K562 (cell line): Measurements from ENCODE around the gene IPO11. TPM values are rescaled to one million over a fixed set of nuclear protein-coding genes. Genes with fewer than 3 reads are reported as not detected.

ENCODE experiments used
- ARID3A ChIP-seq: IDR thresholded peaks from 2 replicates; pipeline ENCODE4 v1.6.1; 2012; ENCODE audit warnings: low read depth, low read length, improper control_type of control experiment, borderline replicate concordance
- BDP1 ChIP-seq: IDR thresholded peaks from 3 replicates; pipeline ENCODE4 v1.6.1; 2011; ENCODE audit not compliant: insufficient read length, insufficient read depth
- CLOCK ChIP-seq: fragments of 250-450 bp; sonication (Bioruptor Pico); IDR thresholded peaks from 2 replicates; pipeline ENCODE4 v1.4.0; 2020; ENCODE audit warnings: mild to moderate bottlenecking, moderate library complexity, borderline replicate concordance
- EP400 ChIP-seq: fragments of 450-650 bp; IDR thresholded peaks from 2 replicates; pipeline ENCODE4 v1.6.1; 2017; ENCODE audit warnings: antibody characterized with exemption, mild to moderate bottlenecking, moderate library complexity
- ETS2 ChIP-seq: IDR thresholded peaks from 2 replicates; pipeline ENCODE4 v1.6.1; 2016; ENCODE audit warnings: borderline replicate concordance, missing genetic modification characterization, mild to moderate bottlenecking, moderate library complexity, missing compliant biosample characterization; ENCODE audit not compliant: poor library complexity, severe bottlenecking
- FOXP4 ChIP-seq: sonication (generic); formaldehyde crosslinking; IDR thresholded peaks from 2 replicates; pipeline ENCODE4 v1.8.0; 2022; ENCODE audit warnings: mild to moderate bottlenecking, missing genetic modification reagents, borderline replicate concordance
- HMBOX1 ChIP-seq: sonication (generic); IDR thresholded peaks from 2 replicates; pipeline ENCODE4 v1.6.1; 2016
- HNRNPK ChIP-seq: fragments of 200-400 bp; formaldehyde crosslinking; IDR thresholded peaks from one replicate; pipeline ENCODE4 v1.6.1; 2018; ENCODE audit warnings: mild to moderate bottlenecking, low read depth, low read length; ENCODE audit not compliant: poor library complexity, severe bottlenecking
- HNRNPLL ChIP-seq: fragments of 200-400 bp; formaldehyde crosslinking; IDR thresholded peaks from 2 replicates; pipeline ENCODE4 v1.6.1; 2017; ENCODE audit warnings: low read length, low read depth, mild to moderate bottlenecking; ENCODE audit not compliant: poor library complexity, severe bottlenecking
- HOXB6 ChIP-seq: fragments of 250-450 bp; sonication (Bioruptor Pico); IDR thresholded peaks from 2 replicates; pipeline ENCODE4 v1.5.1; 2022; ENCODE audit warnings: mild to moderate bottlenecking, borderline replicate concordance
- KLF16 ChIP-seq: IDR thresholded peaks from 2 replicates; pipeline ENCODE4 v1.6.1; 2016; ENCODE audit warnings: antibody characterized with exemption
- L3MBTL2 ChIP-seq: fragments of 450-650 bp; IDR thresholded peaks from 2 replicates; pipeline ENCODE4 v1.6.1; 2016; ENCODE audit warnings: mild to moderate bottlenecking, moderate library complexity
- MXI1 ChIP-seq: IDR thresholded peaks from 2 replicates; pipeline ENCODE4 v1.6.1; 2011; ENCODE audit warnings: low read depth, mild to moderate bottlenecking, improper control_type of control experiment, low read length
- POLR2B ChIP-seq: fragments of 450-650 bp; IDR thresholded peaks from 2 replicates; pipeline ENCODE4 v1.6.1; 2018; ENCODE audit warnings: low read depth; ENCODE audit not compliant: partially characterized antibody
- SIN3A ChIP-seq, 2 experiments: fragments of 150-350 bp in 1 of 2; IDR thresholded peaks; 2 replicates each; pipeline ENCODE4 v1.6.1; 2011 to 2016; ENCODE audit warnings: borderline replicate concordance in 2 of 2, low read depth in 2 of 2, low read length in 2 of 2, mild to moderate bottlenecking in 2 of 2, moderate library complexity in 2 of 2; ENCODE audit not compliant: control insufficient read depth in 1 of 2
- USF2 ChIP-seq: sonication (generic); formaldehyde crosslinking; IDR thresholded peaks from 2 replicates; pipeline ENCODE4 v1.5.0; 2020; ENCODE audit warnings: missing genetic modification reagents
- ZNF644 ChIP-seq: fragments of 200-800 bp; sonication (Bioruptor generic); IDR thresholded peaks from 2 replicates; pipeline ENCODE4 v1.6.1; 2016; ENCODE audit warnings: low read depth, missing genetic modification characterization, missing compliant biosample characterization
- polyA plus RNA-seq, 8 experiments: library from polyadenylated mRNA; depleted of rRNA in 4 of 8; stranded (reverse) in 5 of 8; unstranded in 3 of 8; fragments of >200 nt; fragmentation: Nextera tagmentation in 2 of 8; fragmentation: Illumina TruSeq in 1 of 8; extraction: Ambion mirVana in 2 of 8; extraction: Trizol in 1 of 8; gene quantifications; 2 replicates each; pipeline versions ENCODE4 v1.2.1 to v1.2.3, GENCODE V29; 2011 to 2014; ENCODE audit warnings: inconsistent platforms in 1 of 8, missing spikeins in 1 of 8
- total RNA-seq, 7 experiments: library from RNA; depleted of rRNA in 6 of 7; stranded (reverse); fragments of >200 nt in 6 of 7; fragmentation: Illumina TruSeq in 2 of 7; extraction: Trizol in 2 of 7; gene quantifications; 2 replicates each; pipeline versions ENCODE4 v1.2.1 to v1.2.3, GENCODE V29; 2011 to 2021; ENCODE audit warnings: low replicate concordance in 1 of 7
- TF ChIP-seq, protein P1 (sequence below): fragments of 200-800 bp; sonication (Bioruptor generic); IDR thresholded peaks from 2 replicates; pipeline ENCODE4 v1.6.1; 2017; ENCODE audit warnings: missing genetic modification characterization, missing compliant biosample characterization

IPO11 gene
- total and polyA plus RNA-seq, 9 of the 15 experiments (the other 6 are each of a cell fraction or from before 2014, with no cell fraction given), result 38.7 to 96.0 (median 70.9) TPM

- TF ChIP-seq, protein P1, sequence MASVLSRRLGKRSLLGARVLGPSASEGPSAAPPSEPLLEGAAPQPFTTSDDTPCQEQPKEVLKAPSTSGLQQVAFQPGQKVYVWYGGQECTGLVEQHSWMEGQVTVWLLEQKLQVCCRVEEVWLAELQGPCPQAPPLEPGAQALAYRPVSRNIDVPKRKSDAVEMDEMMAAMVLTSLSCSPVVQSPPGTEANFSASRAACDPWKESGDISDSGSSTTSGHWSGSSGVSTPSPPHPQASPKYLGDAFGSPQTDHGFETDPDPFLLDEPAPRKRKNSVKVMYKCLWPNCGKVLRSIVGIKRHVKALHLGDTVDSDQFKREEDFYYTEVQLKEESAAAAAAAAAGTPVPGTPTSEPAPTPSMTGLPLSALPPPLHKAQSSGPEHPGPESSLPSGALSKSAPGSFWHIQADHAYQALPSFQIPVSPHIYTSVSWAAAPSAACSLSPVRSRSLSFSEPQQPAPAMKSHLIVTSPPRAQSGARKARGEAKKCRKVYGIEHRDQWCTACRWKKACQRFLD, result no peak
- TF ChIP-seq ARID3A, result no peak
- no peak for TF ChIP-seq HNRNPLL
- TF ChIP-seq CLOCK, result no peak
- TF ChIP-seq FOXP4 (CRISPR knock-in tag), result no peak
- no peak for TF ChIP-seq HNRNPK
- TF ChIP-seq L3MBTL2, result peak; percentile 64
- TF ChIP-seq USF2 (CRISPR knock-in tag), result no peak
- no peak for TF ChIP-seq MXI1
- no peak for TF ChIP-seq ETS2 (tag)
- no peak for TF ChIP-seq SIN3A (IDR thresholded peaks at IDR 0.05; ENCODE audit: borderline replicate concordance in 2 of 2, control insufficient read depth in 1 of 2, low read depth in 2 of 2, low read length in 2 of 2)
- no peak for TF ChIP-seq BDP1
- TF ChIP-seq ZNF644 (tag), result no peak
- TF ChIP-seq HMBOX1, result no peak
- no peak for TF ChIP-seq POLR2B
- peak; percentile 45; the same call in 1 of the 2 replicates for TF ChIP-seq EP400
- no peak for TF ChIP-seq HOXB6 (CRISPR knock-in tag)
- TF ChIP-seq KLF16, result no peak
Observed at GRCh38 chr5:62593331-62593730, 180.8 kb downstream of the IPO11 start (continued).
